ENCODE data around the gene ZBTB20. TPM values are rescaled to one million over a fixed set of nuclear protein-coding genes. Genes with fewer than 3 reads are reported as not detected.

Gene ZBTB20
- total RNA-seq, 1 donor from 2014 or later = 21.4 TPM

DNA sequence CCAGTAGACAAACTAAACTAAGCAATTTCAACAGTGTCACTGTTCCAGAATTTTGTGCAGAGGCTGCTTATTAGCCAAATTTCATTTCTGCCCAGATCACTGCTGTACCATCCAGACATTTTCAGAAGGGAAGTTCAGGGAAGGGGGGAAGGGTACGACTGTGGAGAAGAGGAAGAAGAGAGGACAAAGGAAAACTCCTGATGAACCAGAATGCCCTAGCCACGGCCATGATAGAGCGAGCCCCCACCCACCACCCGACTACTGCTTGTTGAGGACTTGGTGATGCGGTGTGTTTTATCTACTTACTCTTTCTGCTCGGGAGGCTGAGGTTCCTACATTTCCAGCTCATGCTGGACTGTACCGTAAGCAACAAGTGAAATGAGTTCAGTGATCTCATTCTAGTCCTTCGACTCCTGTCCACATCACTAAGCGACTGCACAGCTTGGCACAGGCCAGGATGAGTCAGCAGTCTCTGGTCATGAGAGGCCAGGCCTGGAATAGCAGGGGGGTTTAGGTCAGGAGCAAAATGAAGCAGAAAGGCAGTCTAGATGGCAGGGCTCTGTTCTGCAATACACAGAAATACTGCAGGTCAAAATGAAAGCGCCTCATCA is 522.4 kb downstream of the ZBTB20 start:
- DNase-seq (ENCODE audit: low read depth) (peak; percentile 99), FAIRE-seq (peak; percentile 99)
- Histone ChIP-seq H3K4me3 (ENCODE audit: insufficient read depth, low read depth, low read length) (peak overlapping the region; percentile 71), H3K4me1 (ENCODE audit: insufficient read depth, low read length) (peaks cover 28% of the 10 kb centered on the region), H4K20me1 (ENCODE audit: insufficient read depth, low read length) (no peaks in the 10 kb centered on the region), H3K27ac (ENCODE audit: low read depth, low read length) (peak overlapping the region; percentile 98), H3K79me2 (ENCODE audit: insufficient read depth, low read length) (peaks cover 46% of the 10 kb centered on the region), H2AFZ (ENCODE audit: low read depth, low read length) (peak overlapping the region; percentile 4), H3K4me2 (ENCODE audit: low read length) (peak overlapping the region; percentile 94), H3K27me3 (ENCODE audit: insufficient read depth, low read length) (no peaks in the 10 kb centered on the region), H3K9ac (ENCODE audit: low read length) (peak overlapping the region; percentile 97), H3K9me3 (ENCODE audit: insufficient read depth, low read depth, low read length) (no peaks in the 10 kb centered on the region), H3K36me3 (ENCODE audit: insufficient read depth, low read length) (no peaks in the 10 kb centered on the region)
- no peaks in the 10 kb centered on the region for H3K36me3 Mint-ChIP-seq (ENCODE audit: low read depth, unreplicated experiment)
- peak overlapping the region; percentile 100 for H3K27ac Mint-ChIP-seq (ENCODE audit: unreplicated experiment)
- no peaks in the 10 kb centered on the region for H3K27me3 Mint-ChIP-seq (ENCODE audit: low read depth, unreplicated experiment)
- peaks cover 49% of the 10 kb centered on the region for H3K4me1 Mint-ChIP-seq (ENCODE audit: low read depth, unreplicated experiment)
- no peaks in the 10 kb centered on the region for H3K9me3 Mint-ChIP-seq (ENCODE audit: unreplicated experiment)
- TF ChIP-seq, protein P1, sequence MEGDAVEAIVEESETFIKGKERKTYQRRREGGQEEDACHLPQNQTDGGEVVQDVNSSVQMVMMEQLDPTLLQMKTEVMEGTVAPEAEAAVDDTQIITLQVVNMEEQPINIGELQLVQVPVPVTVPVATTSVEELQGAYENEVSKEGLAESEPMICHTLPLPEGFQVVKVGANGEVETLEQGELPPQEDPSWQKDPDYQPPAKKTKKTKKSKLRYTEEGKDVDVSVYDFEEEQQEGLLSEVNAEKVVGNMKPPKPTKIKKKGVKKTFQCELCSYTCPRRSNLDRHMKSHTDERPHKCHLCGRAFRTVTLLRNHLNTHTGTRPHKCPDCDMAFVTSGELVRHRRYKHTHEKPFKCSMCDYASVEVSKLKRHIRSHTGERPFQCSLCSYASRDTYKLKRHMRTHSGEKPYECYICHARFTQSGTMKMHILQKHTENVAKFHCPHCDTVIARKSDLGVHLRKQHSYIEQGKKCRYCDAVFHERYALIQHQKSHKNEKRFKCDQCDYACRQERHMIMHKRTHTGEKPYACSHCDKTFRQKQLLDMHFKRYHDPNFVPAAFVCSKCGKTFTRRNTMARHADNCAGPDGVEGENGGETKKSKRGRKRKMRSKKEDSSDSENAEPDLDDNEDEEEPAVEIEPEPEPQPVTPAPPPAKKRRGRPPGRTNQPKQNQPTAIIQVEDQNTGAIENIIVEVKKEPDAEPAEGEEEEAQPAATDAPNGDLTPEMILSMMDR (IDR thresholded peaks at IDR 0.05; ENCODE audit: insufficient read depth, low read depth, low read length) = no peak
- TF ChIP-seq EZH2 (IDR thresholded peaks at IDR 0.05; ENCODE audit: insufficient read depth, low read length) = no peak
- peak overlapping the region; percentile 82 for H3K4me3 Mint-ChIP-seq (ENCODE audit: unreplicated experiment)

DNA sequence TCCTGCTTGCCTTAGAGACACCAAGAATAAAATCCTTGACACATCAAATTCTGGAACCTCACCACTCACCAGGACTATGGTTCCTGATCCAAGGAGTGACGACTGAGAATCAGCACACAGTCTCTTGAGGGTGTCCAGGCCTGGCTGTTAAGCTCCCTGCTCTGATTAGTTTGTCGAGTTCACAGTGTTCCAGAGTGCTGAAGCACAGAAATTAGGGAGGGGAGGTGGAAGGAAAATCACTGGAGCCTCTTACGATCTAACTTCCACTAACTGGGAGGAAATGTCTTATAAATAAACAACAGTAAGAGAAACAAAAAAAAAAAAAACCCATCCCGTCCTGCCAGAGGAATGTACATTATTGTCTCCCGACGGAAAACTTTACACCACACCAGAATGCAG is 523.0 kb downstream of the ZBTB20 start:
- Mint-ChIP-seq H3K27ac (ENCODE audit: unreplicated experiment) (peak overlapping the region; percentile 100), H3K36me3 (ENCODE audit: low read depth, unreplicated experiment) (no peaks in the 10 kb centered on the region), H3K4me3 (ENCODE audit: unreplicated experiment) (peak overlapping the region; percentile 82), H3K27me3 (ENCODE audit: low read depth, unreplicated experiment) (no peaks in the 10 kb centered on the region), H3K9me3 (ENCODE audit: unreplicated experiment) (no peaks in the 10 kb centered on the region), H3K4me1 (ENCODE audit: low read depth, unreplicated experiment) (peaks cover 52% of the 10 kb centered on the region)
- peak overlapping the region; percentile 16 for H2AFZ ChIP-seq (ENCODE audit: low read depth, low read length)
- H3K27ac ChIP-seq (ENCODE audit: low read depth, low read length) = peak overlapping the region; percentile 98
- DNase-seq (ENCODE audit: low read depth) = peak; percentile 57
- H3K4me2 ChIP-seq (ENCODE audit: low read length) = peak overlapping the region; percentile 94
- H3K9me3 ChIP-seq (ENCODE audit: insufficient read depth, low read depth, low read length) = no peaks in the 10 kb centered on the region
- peaks cover 28% of the 10 kb centered on the region for H3K4me1 ChIP-seq (ENCODE audit: insufficient read depth, low read length)
- no peaks in the 10 kb centered on the region for H3K36me3 ChIP-seq (ENCODE audit: insufficient read depth, low read length)
- peak overlapping the region; percentile 97 for H3K9ac ChIP-seq (ENCODE audit: low read length)
- H3K4me3 ChIP-seq (ENCODE audit: insufficient read depth, low read depth, low read length) = peak overlapping the region; percentile 71
- H3K27me3 ChIP-seq (ENCODE audit: insufficient read depth, low read length) = no peaks in the 10 kb centered on the region
- FAIRE-seq = peak; percentile 17
- no peaks in the 10 kb centered on the region for H4K20me1 ChIP-seq (ENCODE audit: insufficient read depth, low read length)
- no peak for TF ChIP-seq EZH2 (IDR thresholded peaks at IDR 0.05; ENCODE audit: insufficient read depth, low read length)
- TF ChIP-seq, protein P1 (IDR thresholded peaks at IDR 0.05; ENCODE audit: insufficient read depth, low read depth, low read length) = no peak
- peaks cover 51% of the 10 kb centered on the region for H3K79me2 ChIP-seq (ENCODE audit: insufficient read depth, low read length)

DNA sequence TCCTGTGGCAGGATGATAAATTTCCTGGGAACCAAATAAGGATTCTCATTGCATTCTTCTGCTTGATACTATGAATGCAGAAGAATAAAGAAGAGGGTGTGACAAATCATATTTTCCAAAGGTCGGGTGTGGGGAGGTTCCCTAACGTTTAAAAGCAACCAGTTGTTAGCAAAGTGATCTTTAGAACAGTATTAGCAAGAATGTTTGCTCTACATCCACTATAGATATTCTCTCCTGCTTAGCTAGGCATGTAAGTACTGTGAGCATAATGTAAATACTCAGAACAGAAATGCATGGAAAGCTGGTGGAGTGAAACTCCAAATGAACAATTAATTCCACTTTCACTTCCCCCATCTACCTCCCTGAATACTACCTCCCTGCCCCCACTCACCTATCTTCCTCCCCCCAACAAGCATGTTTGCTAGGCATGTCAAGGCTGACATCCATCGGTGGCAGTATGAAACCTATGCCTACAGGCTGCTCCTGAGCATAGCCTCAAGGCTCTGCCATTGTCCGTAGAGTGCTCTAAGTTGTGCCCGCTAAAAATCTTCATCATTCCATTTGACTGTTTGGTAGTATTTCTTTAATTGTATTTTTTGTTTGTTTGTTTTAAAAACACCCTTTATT is 523.6 kb downstream of the ZBTB20 start:
- Histone ChIP-seq H3K27me3 (ENCODE audit: insufficient read depth, low read length) (no peaks in the 10 kb centered on the region), H3K36me3 (ENCODE audit: insufficient read depth, low read length) (no peaks in the 10 kb centered on the region), H3K4me1 (ENCODE audit: insufficient read depth, low read length) (peaks cover 28% of the 10 kb centered on the region), H3K4me2 (ENCODE audit: low read length) (peak overlapping the region; percentile 94), H3K4me3 (ENCODE audit: insufficient read depth, low read depth, low read length) (peak overlapping the region; percentile 71), H3K9me3 (ENCODE audit: insufficient read depth, low read depth, low read length) (no peaks in the 10 kb centered on the region), H2AFZ (ENCODE audit: low read depth, low read length) (no peak overlapping the region), H3K27ac (ENCODE audit: low read depth, low read length) (peak overlapping the region; percentile 98), H3K9ac (ENCODE audit: low read length) (peak overlapping the region; percentile 97), H3K79me2 (ENCODE audit: insufficient read depth, low read length) (peaks cover 57% of the 10 kb centered on the region), H4K20me1 (ENCODE audit: insufficient read depth, low read length) (no peaks in the 10 kb centered on the region)
- Mint-ChIP-seq H3K9me3 (ENCODE audit: unreplicated experiment) (no peaks in the 10 kb centered on the region), H3K36me3 (ENCODE audit: low read depth, unreplicated experiment) (no peaks in the 10 kb centered on the region), H3K27ac (ENCODE audit: unreplicated experiment) (peak overlapping the region; percentile 100), H3K27me3 (ENCODE audit: low read depth, unreplicated experiment) (no peaks in the 10 kb centered on the region), H3K4me3 (ENCODE audit: unreplicated experiment) (peak overlapping the region; percentile 82), H3K4me1 (ENCODE audit: low read depth, unreplicated experiment) (peaks cover 52% of the 10 kb centered on the region)
- TF ChIP-seq, protein P1 (IDR thresholded peaks at IDR 0.05; ENCODE audit: insufficient read depth, low read depth, low read length) = no peak
- TF ChIP-seq EZH2 (IDR thresholded peaks at IDR 0.05; ENCODE audit: insufficient read depth, low read length) = no peak
- DNase-seq (ENCODE audit: low read depth) (no peak), FAIRE-seq (no peak)
